IgD-negative memory B cell (primary cell): ENCODE measurements around the gene USP14. TPM values are rescaled to one million over a fixed set of nuclear protein-coding genes. Genes with fewer than 3 reads are reported as not detected.
"Not testable (repeated sequence)": the region's sequence is repeated elsewhere in the genome, so short reads cannot be mapped to it uniquely, and the experiment has no call there.

Source experiments
- H3K27ac Mint-ChIP-seq, 3 donors: one replicate each; pipeline ENCODE4 v1.8.0; 2020 to 2022; ENCODE audit warnings: mild to moderate bottlenecking in 3 of 3, mixed read lengths in 3 of 3, moderate library complexity in 1 of 3
- H3K27me3 Mint-ChIP-seq: one replicate; pipeline ENCODE4 v1.8.0; 2021; ENCODE audit warnings: mixed read lengths
- H3K36me3 Mint-ChIP-seq: one replicate; pipeline ENCODE4 v1.8.0; 2020; ENCODE audit warnings: mild to moderate bottlenecking, mixed read lengths
- H3K4me1 Mint-ChIP-seq, 3 donors: one replicate each; pipeline ENCODE4 v1.8.0; 2020 to 2022; ENCODE audit warnings: mixed read lengths in 3 of 3, mild to moderate bottlenecking in 1 of 3
- H3K4me3 Mint-ChIP-seq, 4 donors: one replicate each; pipeline ENCODE4 v1.8.0; 2020 to 2022; ENCODE audit warnings: mild to moderate bottlenecking in 4 of 4, mixed read lengths in 4 of 4, moderate library complexity in 3 of 4
- H3K9me3 Mint-ChIP-seq, 3 donors: one replicate each; pipeline ENCODE4 v1.8.0; 2020 to 2021; ENCODE audit warnings: mixed read lengths in 3 of 3, mild to moderate bottlenecking in 1 of 3
- polyA plus RNA-seq: library from polyadenylated mRNA; unstranded; fragments of 300-500 nt; fragmentation: Illumina TruSeq; gene quantifications from one replicate; pipeline ENCODE4 v1.2.3, GENCODE V29; 2021

The USP14 gene
- 28.8 TPM for polyA plus RNA-seq

GRCh38 chr18:158128-159036 lies at the start of gene USP14:
USP14 (plus strand) TSS chr18:158557; CDS start chr18:158699, 142 bp downstream.
- Mint-ChIP-seq H3K4me1 (peaks cover 19 to 29% (median 24%) of the 10 kb centered on the region in 3 donors), H3K4me3 (peak within 1 kb of the TSS; percentile 88 to 96 (median 92)), H3K27ac (peak within 1 kb of the TSS; percentile 50 to 94 (median 83)), H3K27me3 (peaks cover 2% of the 10 kb centered on the region), H3K36me3 (peaks cover 2% of the 10 kb centered on the region), H3K9me3 (no peaks in the 10 kb centered on the region)

GRCh38 chr18:108665-109063 lies 49.7 kb upstream of the USP14 start:
- not testable (repeated sequence) for H3K4me3 Mint-ChIP-seq, H3K36me3 Mint-ChIP-seq, H3K27me3 Mint-ChIP-seq, H3K4me1 Mint-ChIP-seq, H3K27ac Mint-ChIP-seq
- peaks cover 7 to 21% (median 10%) of the 10 kb centered on the region in 3 donors for H3K9me3 Mint-ChIP-seq

- H3K27me3 Mint-ChIP-seq, H3K36me3 Mint-ChIP-seq, H3K27ac Mint-ChIP-seq, H3K4me3 Mint-ChIP-seq, H3K4me1 Mint-ChIP-seq: not testable (repeated sequence)
- H3K9me3 Mint-ChIP-seq = peaks cover 7 to 21% (median 10%) of the 10 kb centered on the region in 3 donors
Observed at GRCh38 chr18:109130-109921, 49.0 kb upstream of the USP14 start.

- not testable (repeated sequence) for H3K4me1 Mint-ChIP-seq, H3K4me3 Mint-ChIP-seq, H3K27me3 Mint-ChIP-seq, H3K36me3 Mint-ChIP-seq, H3K27ac Mint-ChIP-seq
- H3K9me3 Mint-ChIP-seq = peaks cover 7 to 21% (median 10%) of the 10 kb centered on the region in 3 donors
Observed at GRCh38 chr18:109922-110261, 48.5 kb upstream of the USP14 start.

- not testable (repeated sequence) for H3K36me3 Mint-ChIP-seq, H3K27me3 Mint-ChIP-seq, H3K4me1 Mint-ChIP-seq
- H3K9me3 Mint-ChIP-seq = peaks cover 7 to 21% (median 10%) of the 10 kb centered on the region in 3 donors
- peak overlapping the region in 1 of 4 donors; percentile 80 for H3K4me3 Mint-ChIP-seq
- peak overlapping the region in 1 of 3 donors; percentile 65 for H3K27ac Mint-ChIP-seq
Observed at GRCh38 chr18:110351-111201, 47.8 kb upstream of the USP14 start.

GRCh38 chr18:111306-112014 lies 46.9 kb upstream of the USP14 start:
- peaks cover 2% of the 10 kb centered on the region for H3K27me3 Mint-ChIP-seq
- H3K9me3 Mint-ChIP-seq = peaks cover 10 to 21% (median 12%) of the 10 kb centered on the region in 3 donors
- H3K27ac Mint-ChIP-seq = peak overlapping the region; percentile 60 to 91 (median 65)
- H3K4me1 Mint-ChIP-seq = peaks cover 0 to 4% (median 0%) of the 10 kb centered on the region in 3 donors
- H3K36me3 Mint-ChIP-seq = no peaks in the 10 kb centered on the region
- peak overlapping the region; percentile 77 to 95 (median 86) for H3K4me3 Mint-ChIP-seq

- Mint-ChIP-seq H3K4me3 (peak overlapping the region in 2 of 4 donors; percentile 31 to 63), H3K9me3 (peaks cover 8 to 19% (median 12%) of the 10 kb centered on the region in 3 donors)
- H3K36me3 Mint-ChIP-seq, H3K27me3 Mint-ChIP-seq, H3K27ac Mint-ChIP-seq, H3K4me1 Mint-ChIP-seq: not testable (repeated sequence)
Observed at GRCh38 chr18:112015-112733, 46.2 kb upstream of the USP14 start.

GRCh38 chr18:120539-121260 lies 37.7 kb upstream of the USP14 start:
- not testable (repeated sequence) for H3K27me3 Mint-ChIP-seq, H3K36me3 Mint-ChIP-seq, H3K27ac Mint-ChIP-seq, H3K4me1 Mint-ChIP-seq, H3K9me3 Mint-ChIP-seq, H3K4me3 Mint-ChIP-seq

GRCh38 chr18:135045-135444 lies 23.3 kb upstream of the USP14 start:
- no peak overlapping the region for H3K27ac Mint-ChIP-seq
- no peaks in the 10 kb centered on the region for H3K9me3 Mint-ChIP-seq
- H3K4me1 Mint-ChIP-seq = no peaks in the 10 kb centered on the region
- H3K36me3 Mint-ChIP-seq = peaks cover 1% of the 10 kb centered on the region
- no peaks in the 10 kb centered on the region for H3K27me3 Mint-ChIP-seq
- no peak overlapping the region for H3K4me3 Mint-ChIP-seq

- no peak overlapping the region for H3K4me3 Mint-ChIP-seq
- H3K36me3 Mint-ChIP-seq = peaks cover 1% of the 10 kb centered on the region
- H3K27ac Mint-ChIP-seq = no peak overlapping the region
Observed at GRCh38 chr18:136433-136832, 21.9 kb upstream of the USP14 start.

GRCh38 chr18:137327-137726 lies 21.0 kb upstream of the USP14 start:
- Mint-ChIP-seq H3K36me3 (peaks cover 1% of the 10 kb centered on the region), H3K4me3 (no peak overlapping the region), H3K4me1 (no peaks in the 10 kb centered on the region), H3K27ac (no peak overlapping the region), H3K27me3 (peaks cover 5% of the 10 kb centered on the region), H3K9me3 (no peaks in the 10 kb centered on the region)

More at GRCh38 chr18:136433-136832, 21.9 kb upstream of the USP14 start:
- H3K4me1 Mint-ChIP-seq = no peaks in the 10 kb centered on the region
- no peaks in the 10 kb centered on the region for H3K9me3 Mint-ChIP-seq
- no peaks in the 10 kb centered on the region for H3K27me3 Mint-ChIP-seq

- Mint-ChIP-seq H3K36me3 (no peaks in the 10 kb centered on the region), H3K27ac (no peak overlapping the region), H3K9me3 (no peaks in the 10 kb centered on the region), H3K4me1 (no peaks in the 10 kb centered on the region), H3K27me3 (peaks cover 5% of the 10 kb centered on the region), H3K4me3 (no peak overlapping the region)
Observed at GRCh38 chr18:140670-141266, 17.6 kb upstream of the USP14 start.
